Sciatic nerve (tissue), 2 donors: ENCODE results near the gene C1QTNF1. TPM values are rescaled to one million over a fixed set of nuclear protein-coding genes. Genes with fewer than 3 reads are reported as not detected.
A peak's percentile ranks its signal among the peaks of the same experiment; 100 is the strongest.

Experiments used
- ATAC-seq: fragments of 200-7000 bp; cut with Tn5 transposase; one replicate; pipeline ENCODE4 v1.9.1; 2020; ENCODE audit warnings: mild to moderate bottlenecking, moderate library complexity
- DNase-seq: peaks from one replicate; pipeline ENCODE4 v3.0.0-alpha.2; 2020; ENCODE audit warnings: low spot score
- intact Hi-C: fragments of 100-400 bp; cut with DNase I; formaldehyde crosslinking; loops from one replicate; pipeline ENCODE4 v1.14.2; 2022
- total RNA-seq: library from RNA; stranded (reverse); fragmentation: NEBNext Ultra II Directional; extraction: Animal tissue kit (Norgen Biotek cat#: 25700); gene quantifications from one replicate; pipeline ENCODE4 v1.2.1, GENCODE V29; 2021
- donor health status: DM: no; HTN: no; CAD: no.
- donor health status: DM: no; HTN: no; CAD: no.

Gene C1QTNF1
- total RNA-seq, 1 donor from 2014 or later, result 22.6 TPM

DNA sequence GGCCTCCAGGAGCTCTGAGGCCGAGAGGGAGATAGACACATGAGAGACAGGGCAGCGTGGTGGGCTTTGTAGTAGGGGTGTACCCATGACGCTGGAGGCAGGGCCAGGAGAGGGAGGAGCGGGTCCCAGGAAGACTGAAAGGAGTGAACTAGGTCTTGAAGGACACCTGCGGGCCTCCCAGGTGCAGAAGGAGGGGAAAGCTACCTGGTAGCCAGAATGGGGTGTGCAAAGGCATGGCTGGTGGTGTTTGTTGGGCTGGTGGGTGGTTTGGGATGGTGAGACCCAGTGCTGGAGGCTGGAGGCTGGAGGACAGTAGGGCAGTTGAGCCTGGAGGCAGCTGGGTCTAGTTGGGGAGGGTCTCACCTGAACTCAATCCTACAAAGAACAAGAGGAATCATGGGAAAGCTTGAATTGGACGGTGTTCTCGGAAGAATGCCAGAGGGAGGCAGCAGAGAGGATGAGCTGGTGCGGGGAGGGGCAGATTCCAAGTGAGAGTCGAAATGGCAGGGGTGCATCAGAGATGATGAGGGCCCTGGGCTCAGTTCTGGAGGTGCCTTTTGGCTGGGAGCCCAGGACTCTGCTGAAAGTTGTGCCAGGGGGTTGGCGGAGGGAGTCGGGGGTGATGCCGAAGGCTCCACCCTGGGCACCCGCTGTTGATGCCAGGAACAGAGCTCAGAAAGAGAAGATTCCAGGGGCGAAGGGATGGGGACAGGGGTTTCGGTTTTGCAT lies 21.2 kb downstream of the C1QTNF1 start:
- intact Hi-C loops, result no loop called here
- DNase-seq, result peak; percentile 56

DNA sequence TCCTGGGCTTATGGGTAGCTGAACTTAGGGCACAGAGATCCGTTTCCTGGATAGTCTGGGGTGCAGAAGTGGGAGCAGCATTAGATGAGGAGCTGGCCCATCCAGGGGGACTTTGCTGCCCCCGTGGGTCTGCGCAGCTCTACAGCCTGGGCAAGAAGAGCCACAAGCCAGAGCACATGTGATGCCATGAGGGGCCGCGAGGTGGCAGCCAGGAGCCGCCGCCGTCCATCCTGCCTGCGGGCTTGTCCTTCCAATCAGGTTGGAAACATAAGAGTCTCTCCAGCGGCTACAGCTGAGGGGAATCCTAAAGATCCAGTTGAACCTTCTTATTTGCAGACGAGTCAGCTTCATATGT lies 21.9 kb downstream of the C1QTNF1 start:
- DNase-seq, result peak; percentile 86

More for the DNA sequence above, 21.2 kb downstream of the C1QTNF1 start:
- no peak for ATAC-seq

GRCh38 chr17:79046197-79046915 lies 22.4 kb downstream of the C1QTNF1 start:
- ATAC-seq, result peak; percentile 68
- DNase-seq, result peak; percentile 53
- intact Hi-C loops, result no loop called here

More for the DNA sequence above, 21.9 kb downstream of the C1QTNF1 start:
- intact Hi-C loops, result no loop called here
- peak; percentile 83 for ATAC-seq

DNA sequence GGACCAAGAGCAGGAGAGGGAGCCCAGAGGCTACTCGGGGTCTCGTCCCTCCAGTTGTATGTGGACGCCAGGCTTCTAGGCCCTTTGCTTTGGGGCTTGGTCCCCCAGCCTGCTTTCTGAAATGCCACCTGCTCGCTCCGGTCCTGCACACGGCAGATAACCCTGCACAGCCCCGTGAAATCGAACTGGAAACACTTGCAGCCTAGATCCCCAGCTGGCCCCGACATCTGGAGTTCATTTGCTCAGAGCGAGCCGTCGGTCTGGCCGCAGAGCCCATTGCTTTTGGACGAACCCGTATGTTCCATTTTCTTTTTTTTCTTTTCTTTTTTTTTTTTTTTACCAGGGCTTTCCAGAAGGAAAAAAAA lies 22.9 kb downstream of the C1QTNF1 start:
- peak; percentile 90 for ATAC-seq
- intact Hi-C loops, result no loop called here
- DNase-seq, result peak; percentile 78

DNA sequence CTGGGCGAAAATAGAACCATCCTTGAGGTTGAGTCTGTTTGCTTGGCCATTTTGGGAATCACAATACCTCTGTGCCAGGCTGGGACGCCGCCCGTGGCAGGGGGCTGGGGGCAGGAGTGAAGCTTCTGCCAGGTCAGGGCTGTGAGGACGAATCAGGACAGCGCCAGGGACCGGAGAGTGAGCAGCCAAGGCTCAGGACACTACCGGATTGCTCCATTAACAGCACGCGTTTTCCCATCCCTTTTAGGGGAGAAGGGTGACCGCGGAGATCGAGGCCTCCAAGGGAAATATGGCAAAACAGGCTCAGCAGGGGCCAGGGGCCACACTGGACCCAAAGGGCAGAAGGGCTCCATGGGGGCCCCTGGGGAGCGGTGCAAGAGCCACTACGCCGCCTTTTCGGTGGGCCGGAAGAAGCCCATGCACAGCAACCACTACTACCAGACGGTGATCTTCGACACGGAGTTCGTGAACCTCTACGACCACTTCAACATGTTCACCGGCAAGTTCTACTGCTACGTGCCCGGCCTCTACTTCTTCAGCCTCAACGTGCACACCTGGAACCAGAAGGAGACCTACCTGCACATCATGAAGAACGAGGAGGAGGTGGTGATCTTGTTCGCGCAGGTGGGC lies 23.4 kb downstream of the C1QTNF1 start:
- DNase-seq (no peak), ATAC-seq (peak; percentile 68)
- intact Hi-C loops, result no loop called here

DNA sequence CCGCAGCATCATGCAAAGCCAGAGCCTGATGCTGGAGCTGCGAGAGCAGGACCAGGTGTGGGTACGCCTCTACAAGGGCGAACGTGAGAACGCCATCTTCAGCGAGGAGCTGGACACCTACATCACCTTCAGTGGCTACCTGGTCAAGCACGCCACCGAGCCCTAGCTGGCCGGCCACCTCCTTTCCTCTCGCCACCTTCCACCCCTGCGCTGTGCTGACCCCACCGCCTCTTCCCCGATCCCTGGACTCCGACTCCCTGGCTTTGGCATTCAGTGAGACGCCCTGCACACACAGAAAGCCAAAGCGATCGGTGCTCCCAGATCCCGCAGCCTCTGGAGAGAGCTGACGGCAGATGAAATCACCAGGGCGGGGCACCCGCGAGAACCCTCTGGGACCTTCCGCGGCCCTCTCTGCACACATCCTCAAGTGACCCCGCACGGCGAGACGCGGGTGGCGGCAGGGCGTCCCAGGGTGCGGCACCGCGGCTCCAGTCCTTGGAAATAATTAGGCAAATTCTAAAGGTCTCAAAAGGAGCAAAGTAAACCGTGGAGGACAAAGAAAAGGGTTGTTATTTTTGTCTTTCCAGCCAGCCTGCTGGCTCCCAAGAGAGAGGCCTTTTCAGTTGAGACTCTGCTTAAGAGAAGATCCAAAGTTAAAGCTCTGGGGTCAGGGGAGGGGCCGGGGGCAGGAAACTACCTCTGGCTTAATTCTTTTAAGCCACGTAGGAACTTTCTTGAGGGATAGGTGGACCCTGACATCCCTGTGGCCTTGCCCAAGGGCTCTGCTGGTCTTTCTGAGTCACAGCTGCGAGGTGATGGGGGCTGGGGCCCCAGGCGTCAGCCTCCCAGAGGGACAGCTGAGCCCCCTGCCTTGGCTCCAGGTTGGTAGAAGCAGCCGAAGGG lies 24.2 kb downstream of the C1QTNF1 start:
- ATAC-seq (no peak), DNase-seq (no peak)
- intact Hi-C loops, result no loop called here

DNA sequence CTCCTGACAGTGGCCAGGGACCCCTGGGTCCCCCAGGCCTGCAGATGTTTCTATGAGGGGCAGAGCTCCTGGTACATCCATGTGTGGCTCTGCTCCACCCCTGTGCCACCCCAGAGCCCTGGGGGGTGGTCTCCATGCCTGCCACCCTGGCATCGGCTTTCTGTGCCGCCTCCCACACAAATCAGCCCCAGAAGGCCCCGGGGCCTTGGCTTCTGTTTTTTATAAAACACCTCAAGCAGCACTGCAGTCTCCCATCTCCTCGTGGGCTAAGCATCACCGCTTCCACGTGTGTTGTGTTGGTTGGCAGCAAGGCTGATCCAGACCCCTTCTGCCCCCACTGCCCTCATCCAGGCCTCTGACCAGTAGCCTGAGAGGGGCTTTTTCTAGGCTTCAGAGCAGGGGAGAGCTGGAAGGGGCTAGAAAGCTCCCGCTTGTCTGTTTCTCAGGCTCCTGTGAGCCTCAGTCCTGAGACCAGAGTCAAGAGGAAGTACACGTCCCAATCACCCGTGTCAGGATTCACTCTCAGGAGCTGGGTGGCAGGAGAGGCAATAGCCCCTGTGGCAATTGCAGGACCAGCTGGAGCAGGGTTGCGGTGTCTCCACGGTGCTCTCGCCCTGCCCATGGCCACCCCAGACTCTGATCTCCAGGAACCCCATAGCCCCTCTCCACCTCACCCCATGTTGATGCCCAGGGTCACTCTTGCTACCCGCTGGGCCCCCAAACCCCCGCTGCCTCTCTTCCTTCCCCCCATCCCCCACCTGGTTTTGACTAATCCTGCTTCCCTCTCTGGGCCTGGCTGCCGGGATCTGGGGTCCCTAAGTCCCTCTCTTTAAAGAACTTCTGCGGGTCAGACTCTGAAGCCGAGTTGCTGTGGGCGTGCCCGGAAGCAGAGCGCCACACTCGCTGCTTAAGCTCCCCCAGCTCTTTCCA lies 25.1 kb downstream of the C1QTNF1 start:
- ATAC-seq (no peak), DNase-seq (no peak)
- intact Hi-C loops, result no loop called here

DNA sequence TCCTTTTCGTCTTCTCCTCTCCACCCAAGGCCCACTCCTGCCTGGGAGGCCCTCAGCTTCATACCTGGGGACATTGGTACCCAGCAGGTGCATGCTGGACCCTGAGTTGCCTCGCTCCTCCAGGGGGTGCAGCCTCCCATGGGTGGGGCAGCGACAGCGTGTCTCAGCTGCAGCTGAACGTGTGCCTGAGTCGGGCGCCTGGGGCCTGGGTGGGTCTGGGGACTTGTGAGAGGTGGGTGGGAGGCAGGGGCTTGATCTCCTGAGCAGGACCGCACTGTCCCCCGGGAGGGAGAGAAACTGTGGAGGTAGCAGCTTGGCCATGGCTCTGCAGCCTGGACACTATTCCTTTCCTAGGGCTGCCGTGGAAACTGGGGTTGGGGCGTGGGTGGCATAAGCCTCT lies 25.9 kb downstream of the C1QTNF1 start:
- intact Hi-C loops, result loop anchor here (10.0 kb wide), 1 partner anchor 595 kb away; no protein-coding TSS in a partner anchor
- no peak for DNase-seq

GRCh38 chr17:79050551-79050950 lies 26.6 kb downstream of the C1QTNF1 start:
- ATAC-seq (no peak), DNase-seq (no peak)
- intact Hi-C loops, result loop anchor here (10.0 kb wide), 1 partner anchor 596 kb away; no protein-coding TSS in a partner anchor

More for the DNA sequence above, 25.9 kb downstream of the C1QTNF1 start:
- no peak for ATAC-seq

GRCh38 chr17:79051306-79051705 lies 27.3 kb downstream of the C1QTNF1 start:
- ATAC-seq, result no peak
- intact Hi-C loops, result loop anchor here (10.0 kb wide), 1 partner anchor 597 kb away; no protein-coding TSS in a partner anchor
- DNase-seq, result peak; percentile 41

DNA sequence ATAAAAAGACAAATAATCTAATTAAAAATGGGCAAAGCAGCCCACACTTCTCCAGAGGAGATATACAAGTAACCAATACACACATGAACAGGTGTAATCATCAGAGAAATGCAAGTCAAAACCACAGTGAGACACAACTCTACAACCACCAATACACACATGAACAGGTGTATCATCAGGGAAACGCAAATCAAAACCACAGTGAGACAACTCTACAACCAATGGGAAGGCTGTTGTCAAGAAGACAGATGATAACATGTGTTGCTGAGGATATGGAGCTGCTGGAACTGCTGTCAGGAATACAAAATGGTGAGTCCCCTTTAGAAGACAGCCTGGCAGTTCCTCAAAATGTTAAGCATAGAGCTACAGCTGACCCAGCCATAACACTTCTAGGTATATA lies 28.2 kb downstream of the C1QTNF1 start:
- intact Hi-C loops, result loop anchor here (10.0 kb wide), 1 partner anchor 597 kb away; no protein-coding TSS in a partner anchor
- DNase-seq, result no peak
- ATAC-seq, result no peak

DNA sequence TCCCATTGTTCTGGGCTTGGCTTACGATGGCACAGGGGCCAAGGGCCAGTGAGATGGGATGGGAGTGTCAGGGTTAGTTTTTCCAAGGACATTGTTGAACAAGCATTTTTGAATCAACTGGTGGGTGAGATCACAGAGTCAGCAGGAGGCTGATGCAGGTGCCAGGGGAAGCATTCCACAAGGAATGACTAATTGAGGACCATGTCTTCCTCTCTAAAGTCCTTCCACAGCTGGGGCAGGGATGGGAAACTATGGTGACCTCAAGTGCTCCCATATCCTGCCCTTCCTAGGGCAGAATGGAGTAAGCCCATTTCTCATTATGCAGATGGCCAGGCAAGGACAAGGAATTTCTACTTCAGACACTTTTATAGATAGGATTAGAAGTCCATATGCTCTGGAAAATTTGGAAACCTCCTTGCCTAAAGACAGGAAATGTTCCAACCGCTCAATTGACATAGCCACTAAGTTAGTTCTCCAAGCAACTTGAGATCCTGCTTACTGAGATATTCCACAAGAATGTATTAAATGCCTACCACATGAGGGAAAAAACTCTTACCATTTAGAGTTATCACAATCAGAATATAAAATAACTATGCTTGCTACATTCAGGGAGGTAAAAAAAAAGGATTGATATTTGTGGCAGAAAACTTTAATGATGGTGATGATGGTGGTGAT lies 29.4 kb downstream of the C1QTNF1 start:
- ATAC-seq (no peak), DNase-seq (no peak)
- intact Hi-C loops, result loop anchor here (10.0 kb wide), 1 partner anchor 599 kb away; no protein-coding TSS in a partner anchor

GRCh38 chr17:79054200-79054960 lies 30.4 kb downstream of the C1QTNF1 start:
- intact Hi-C loops, result loop anchor here (10.0 kb wide), 1 partner anchor 600 kb away; no protein-coding TSS in a partner anchor
- ATAC-seq (no peak), DNase-seq (no peak)

DNA sequence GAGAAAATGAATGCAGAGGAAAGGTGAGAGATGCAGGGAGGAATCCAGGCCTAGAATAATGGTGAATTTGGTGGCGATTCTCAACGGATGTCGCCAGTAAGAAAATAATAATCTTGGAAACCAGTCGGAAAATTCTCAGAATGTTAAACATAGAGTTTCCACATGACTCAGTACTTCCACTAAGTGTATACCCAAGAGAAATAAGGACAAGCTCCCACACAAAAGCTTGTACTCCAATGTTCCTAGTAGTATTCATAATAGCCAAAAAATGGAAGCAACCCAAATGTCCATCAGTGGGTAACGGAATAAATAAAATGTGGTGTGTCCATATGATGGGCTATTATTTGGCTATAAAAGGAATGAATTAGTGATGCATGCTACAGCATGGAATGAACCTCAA lies 31.2 kb downstream of the C1QTNF1 start:
- intact Hi-C loops, result loop anchor here (10.0 kb wide), 1 partner anchor 600 kb away; no protein-coding TSS in a partner anchor
- DNase-seq, result no peak
- ATAC-seq, result no peak

DNA sequence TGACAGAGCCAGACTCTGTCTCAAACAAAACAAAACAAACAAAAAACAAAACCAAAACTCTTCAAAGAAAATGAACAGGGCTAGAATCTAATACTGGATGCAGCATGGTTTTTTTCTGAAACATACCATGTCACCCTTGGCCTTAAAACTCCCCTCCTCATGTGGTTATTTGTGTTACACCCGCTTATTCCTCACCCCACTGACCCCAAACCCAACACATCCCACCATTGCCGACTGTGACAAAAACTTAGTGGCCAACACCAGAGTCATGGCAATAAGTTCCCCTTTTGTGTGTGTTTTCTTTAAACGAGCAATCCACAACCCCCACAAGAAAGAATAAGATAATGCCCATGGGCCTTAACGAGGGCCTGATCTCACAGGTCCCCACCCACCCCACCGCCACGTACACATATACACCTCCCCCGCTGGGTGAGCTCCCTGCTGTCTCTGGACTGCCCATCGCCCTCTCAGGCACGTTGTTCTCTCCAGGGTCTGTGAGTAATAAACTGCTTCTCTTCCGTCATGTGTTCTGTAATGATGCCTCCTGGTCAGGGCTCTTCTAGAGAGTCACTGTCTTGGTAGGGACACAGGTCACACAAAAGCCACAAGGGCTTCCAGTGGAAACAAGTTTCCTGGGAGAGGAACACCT lies 33.9 kb downstream of the C1QTNF1 start:
- no peak for ATAC-seq
- intact Hi-C loops, result loop anchor here (10.0 kb wide), 1 partner anchor 603 kb away; no protein-coding TSS in a partner anchor
- no peak for DNase-seq

DNA sequence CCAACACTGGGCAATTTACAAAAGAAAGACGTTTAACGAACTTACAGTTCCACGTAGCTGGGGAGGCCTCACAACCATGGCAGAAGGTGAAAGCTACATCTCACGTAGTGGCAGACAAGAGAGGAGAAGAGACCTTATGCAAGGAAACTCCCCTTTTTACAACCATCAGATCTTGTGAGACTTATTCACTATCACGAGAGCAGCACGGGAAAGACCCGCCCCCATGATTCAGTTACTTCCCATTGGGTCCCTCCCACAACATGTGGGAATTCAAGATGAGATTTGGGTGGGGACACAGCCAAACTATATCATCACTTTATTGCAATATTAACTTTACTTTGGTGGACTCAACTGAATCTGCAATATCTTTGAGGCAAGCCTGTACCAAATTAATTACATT lies 38.7 kb downstream of the C1QTNF1 start:
- intact Hi-C loops, result no loop called here
- ATAC-seq (no peak), DNase-seq (no peak)
